Endothelial cell of umbilical vein (primary cell): ENCODE measurements around the gene METTL27. TPM values are rescaled to one million over a fixed set of nuclear protein-coding genes. Genes with fewer than 3 reads are reported as not detected.

Experiments used
- BruUV-seq: library from RNA; stranded (reverse); fragments of 400-500 nt; replicated peaks from 2 replicates; lab custom pipeline; 2021; lab: Mats Ljungman, UMichigan
- CTCF ChIA-PET: fragments of 300-600, 350-600 bp; sonication (Branson Sonifier 250); formaldehyde crosslinking; loops from one replicate; lab custom pipeline; 2021; ENCODE audit warnings: antibody characterized with exemption, inconsistent platforms; lab: Charles Lee
- POLR2A ChIA-PET: fragments of 300-600, 350-600 bp; sonication (Branson Sonifier 250); formaldehyde crosslinking; loops from one replicate; lab custom pipeline; 2021; ENCODE audit warnings: antibody characterized with exemption, inconsistent platforms; lab: Charles Lee
- DNase-seq: peaks from one replicate; pipeline ENCODE4 v3.0.0-alpha.2; 2011; ENCODE audit warnings: low read depth, low spot score
- FAIRE-seq: peaks from 2 replicates; lab custom pipeline; 2011; peaks lifted over from hg19 to GRCh38; lab: Jason Lieb, UNC
- H2AFZ ChIP-seq: 2 replicates; pipeline ENCODE4 v1.6.0; 2012; ENCODE audit warnings: low read depth, low read length, control low read depth, inconsistent platforms
- H3K27ac ChIP-seq: 2 replicates; pipeline ENCODE4 v1.5.1; 2011; ENCODE audit warnings: low read depth, mild to moderate bottlenecking, control low read depth, low read length, moderate library complexity; ENCODE audit not compliant: insufficient read depth
- H3K27me3 ChIP-seq, 2 experiments: 2 replicates each; pipeline versions ENCODE4 v1.6.0 to v1.6.1; 2011; ENCODE audit warnings: low read length in 2 of 2, mixed read lengths in 1 of 2; ENCODE audit not compliant: control insufficient read depth in 2 of 2, insufficient read depth in 2 of 2
- H3K36me3 ChIP-seq, 2 experiments: 2 replicates in 1 of 2; 3 replicates in 1 of 2; pipeline ENCODE4 v1.5.1; 2011; ENCODE audit warnings: low read length in 2 of 2, mild to moderate bottlenecking in 1 of 2, moderate library complexity in 1 of 2; ENCODE audit not compliant: control insufficient read depth in 2 of 2, insufficient read depth in 2 of 2; ENCODE audit errors: extremely low read depth in 1 of 2
- H3K4me1 ChIP-seq: 3 replicates; pipeline ENCODE4 v1.5.1; 2011; ENCODE audit warnings: mild to moderate bottlenecking, low read length; ENCODE audit not compliant: control insufficient read depth, insufficient read depth; ENCODE audit errors: extremely low read depth
- H3K4me2 ChIP-seq: 2 replicates; pipeline ENCODE4 v1.6.1; 2011; ENCODE audit warnings: low read length, control low read depth, mixed read lengths; ENCODE audit not compliant: insufficient read depth
- H3K4me3 ChIP-seq, 3 experiments: fragments of 200-600 bp in 1 of 3; sonication (generic), shearing (Covaris generic) in 1 of 3; replicated peaks in 1 of 3; 2 replicates each; pipeline ENCODE4 v1.5.1; 2011 to 2016; ENCODE audit warnings: control low read depth in 3 of 3, low read length in 3 of 3, mild to moderate bottlenecking in 2 of 3, inconsistent platforms in 1 of 3, low read depth in 1 of 3, moderate library complexity in 1 of 3; ENCODE audit not compliant: insufficient read depth in 1 of 3
- H3K79me2 ChIP-seq: 2 replicates; pipeline ENCODE4 v1.6.0; 2012; ENCODE audit warnings: low read length, inconsistent platforms; ENCODE audit not compliant: control insufficient read depth, insufficient read depth
- H3K9ac ChIP-seq: replicated peaks from 2 replicates; pipeline ENCODE3; 2011; ENCODE audit warnings: low read length, control low read depth; ENCODE audit not compliant: insufficient read depth; ENCODE audit errors: extremely low read depth
- H3K9me1 ChIP-seq: replicated peaks from 3 replicates; pipeline ENCODE4 v1.6.0; 2011; ENCODE audit warnings: mild to moderate bottlenecking, low read length; ENCODE audit not compliant: control insufficient read depth, insufficient read depth; ENCODE audit errors: extremely low read depth
- H3K9me3 ChIP-seq: replicated peaks from 2 replicates; pipeline ENCODE4 v1.5.1; 2012; ENCODE audit warnings: low read length, inconsistent platforms; ENCODE audit not compliant: control insufficient read depth, insufficient read depth
- H4K20me1 ChIP-seq: replicated peaks from 2 replicates; pipeline ENCODE3; 2011; ENCODE audit warnings: mild to moderate bottlenecking, low read length; ENCODE audit not compliant: control insufficient read depth, insufficient read depth; ENCODE audit errors: extremely low read depth
- FOS ChIP-seq: IDR thresholded peaks from 2 replicates; pipeline ENCODE4 v1.6.1; 2011; ENCODE audit warnings: mild to moderate bottlenecking, low read length, moderate library complexity, borderline replicate concordance; ENCODE audit not compliant: insufficient read depth
- JUN ChIP-seq: IDR thresholded peaks from 2 replicates; pipeline ENCODE4 v1.6.1; 2011; ENCODE audit warnings: borderline replicate concordance, low read depth; ENCODE audit not compliant: insufficient read length, insufficient read depth
- MYC ChIP-seq: IDR thresholded peaks from one replicate; pipeline ENCODE4 v1.6.1; 2011; ENCODE audit warnings: mild to moderate bottlenecking, low read depth, low read length
- POLR2A ChIP-seq: IDR thresholded peaks from 2 replicates; pipeline ENCODE4 v1.6.1; 2012; ENCODE audit warnings: low read depth, mild to moderate bottlenecking, control low read depth, low read length
- POLR2AphosphoS5 ChIP-seq: IDR thresholded peaks from 2 replicates; pipeline ENCODE4 v1.6.1; 2012; ENCODE audit warnings: low read depth, mild to moderate bottlenecking, control low read depth, low read length, moderate library complexity; ENCODE audit not compliant: insufficient read depth
- dilution Hi-C: fragments of 300-500 bp; cut with MboI; formaldehyde crosslinking; loops from one replicate; pipeline ENCODE4 v1.15.0; 2019; ENCODE audit warnings: low sequenced_read_pairs; ENCODE audit not compliant: extremely low pct_ligation_motif_present
- intact Hi-C: fragments of 100-400 bp; cut with micrococcal nuclease; formaldehyde crosslinking; loops from one replicate; pipeline ENCODE4 v1.10.0; 2022
- polyA plus RNA-seq, 4 experiments: library from polyadenylated mRNA; depleted of rRNA in 3 of 4; stranded (reverse) in 3 of 4; unstranded in 1 of 4; fragments of >200 nt; gene quantifications; 2 replicates each; pipeline versions ENCODE4 v1.2.1 to v1.2.3, GENCODE V29; 2011 to 2012; ENCODE audit warnings: missing spikeins in 1 of 4
- total RNA-seq: library from RNA; stranded (reverse); gene quantifications from 2 replicates; pipeline ENCODE4 v1.2.3, GENCODE V29; 2021
- TF ChIP-seq, protein P1 (sequence below), 2 donors: IDR thresholded peaks; 1 replicate in 1 of 2; 2 replicates in 1 of 2; pipeline ENCODE4 v1.5.1; 2011; ENCODE audit warnings: low read length in 2 of 2, mild to moderate bottlenecking in 2 of 2, moderate library complexity in 2 of 2, control low read depth in 1 of 2, inconsistent platforms in 1 of 2, low read depth in 1 of 2; ENCODE audit not compliant: insufficient read depth in 1 of 2; ENCODE audit errors: extremely low read depth in 1 of 2
- TF ChIP-seq, protein P2 (sequence below): IDR thresholded peaks from 2 replicates; pipeline ENCODE4 v1.6.1; 2011; ENCODE audit not compliant: insufficient read depth, insufficient read length

The METTL27 gene
- total and polyA plus RNA-seq, 2 donors (not counting 3 experiments of a cell fraction or from before 2014, with no cell fraction given): 6.9 to 10.8 TPM

DNA sequence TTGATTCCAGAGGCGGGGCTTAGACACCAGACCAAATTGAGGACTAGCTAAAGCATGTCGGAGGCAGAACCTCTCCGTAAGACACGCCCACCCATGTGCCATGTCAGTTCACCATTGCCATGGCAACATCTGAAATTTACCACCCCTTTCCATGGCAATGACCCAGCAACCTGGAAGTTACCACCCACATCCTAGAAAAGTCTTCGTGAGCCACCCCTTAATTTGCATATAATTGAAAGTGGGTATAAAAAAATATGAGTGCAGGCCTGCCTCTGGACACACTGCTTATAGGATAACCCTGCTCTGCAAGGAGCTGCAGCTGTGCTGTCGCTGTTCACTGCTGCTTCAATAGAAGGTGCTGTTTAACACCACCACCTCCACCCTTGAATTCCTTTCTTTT lies 46.6 kb upstream of the METTL27 start:
- TF ChIP-seq POLR2A (no peak), POLR2AphosphoS5 (no peak), MYC (no peak), JUN (no peak), FOS (no peak)
- TF ChIP-seq, protein P1, sequence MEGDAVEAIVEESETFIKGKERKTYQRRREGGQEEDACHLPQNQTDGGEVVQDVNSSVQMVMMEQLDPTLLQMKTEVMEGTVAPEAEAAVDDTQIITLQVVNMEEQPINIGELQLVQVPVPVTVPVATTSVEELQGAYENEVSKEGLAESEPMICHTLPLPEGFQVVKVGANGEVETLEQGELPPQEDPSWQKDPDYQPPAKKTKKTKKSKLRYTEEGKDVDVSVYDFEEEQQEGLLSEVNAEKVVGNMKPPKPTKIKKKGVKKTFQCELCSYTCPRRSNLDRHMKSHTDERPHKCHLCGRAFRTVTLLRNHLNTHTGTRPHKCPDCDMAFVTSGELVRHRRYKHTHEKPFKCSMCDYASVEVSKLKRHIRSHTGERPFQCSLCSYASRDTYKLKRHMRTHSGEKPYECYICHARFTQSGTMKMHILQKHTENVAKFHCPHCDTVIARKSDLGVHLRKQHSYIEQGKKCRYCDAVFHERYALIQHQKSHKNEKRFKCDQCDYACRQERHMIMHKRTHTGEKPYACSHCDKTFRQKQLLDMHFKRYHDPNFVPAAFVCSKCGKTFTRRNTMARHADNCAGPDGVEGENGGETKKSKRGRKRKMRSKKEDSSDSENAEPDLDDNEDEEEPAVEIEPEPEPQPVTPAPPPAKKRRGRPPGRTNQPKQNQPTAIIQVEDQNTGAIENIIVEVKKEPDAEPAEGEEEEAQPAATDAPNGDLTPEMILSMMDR (IDR thresholded peaks at IDR 0.05; ENCODE audit: extremely low read depth in 1 of 2, insufficient read depth in 1 of 2, low read depth in 1 of 2, low read length in 2 of 2): no peak
- TF ChIP-seq, protein P2, sequence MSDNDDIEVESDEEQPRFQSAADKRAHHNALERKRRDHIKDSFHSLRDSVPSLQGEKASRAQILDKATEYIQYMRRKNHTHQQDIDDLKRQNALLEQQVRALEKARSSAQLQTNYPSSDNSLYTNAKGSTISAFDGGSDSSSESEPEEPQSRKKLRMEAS: no peak
- BruUV-seq: no TSS peak
- FAIRE-seq (no peak), DNase-seq (peak; percentile 80)
- intact Hi-C loops (loop anchor here (5.0 kb wide), 1 partner anchor 138 kb away; the partner anchor contains the start of gene ELN), dilution Hi-C loops (no loop called here)
- Histone ChIP-seq H4K20me1 (no peaks in the 10 kb centered on the region), H3K79me2 (no peaks in the 10 kb centered on the region), H2AFZ (no peak overlapping the region), H3K9me3 (no peaks in the 10 kb centered on the region), H3K27ac (no peak overlapping the region), H3K36me3 (no peaks in the 10 kb centered on the region), H3K9ac (no peak overlapping the region), H3K9me1 (no peaks in the 10 kb centered on the region), H3K27me3 (no peaks in the 10 kb centered on the region), H3K4me1 (peaks cover 9% of the 10 kb centered on the region), H3K4me2 (no peak overlapping the region), H3K4me3 (no peak overlapping the region)
- POLR2A ChIA-PET: no interaction called here
- CTCF ChIA-PET: interaction anchor here (1.0 to 1.5 kb wide), 3 partner anchors 9 to 138 kb away, joined by 3 read pairs; no protein-coding TSS in a partner anchor
